ENCODE measurements around the gene N4BP2L2.

DNA sequence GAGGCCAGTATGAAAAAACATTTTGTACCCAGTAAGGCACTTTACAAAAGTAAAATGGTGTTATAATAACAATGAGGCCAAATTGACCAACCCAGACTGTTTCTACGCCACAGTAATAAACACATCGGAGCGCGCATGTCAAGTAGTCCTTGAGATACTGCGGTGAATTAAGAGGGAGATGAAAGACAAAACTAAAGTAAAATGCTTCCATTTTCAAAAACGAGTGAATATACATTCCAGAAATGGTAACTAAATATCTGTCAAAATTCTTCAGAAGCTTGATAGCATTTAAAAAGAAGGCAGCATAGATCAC is 129.6 kb downstream of the N4BP2L2 start:
- TF ChIP-seq, protein P1, sequence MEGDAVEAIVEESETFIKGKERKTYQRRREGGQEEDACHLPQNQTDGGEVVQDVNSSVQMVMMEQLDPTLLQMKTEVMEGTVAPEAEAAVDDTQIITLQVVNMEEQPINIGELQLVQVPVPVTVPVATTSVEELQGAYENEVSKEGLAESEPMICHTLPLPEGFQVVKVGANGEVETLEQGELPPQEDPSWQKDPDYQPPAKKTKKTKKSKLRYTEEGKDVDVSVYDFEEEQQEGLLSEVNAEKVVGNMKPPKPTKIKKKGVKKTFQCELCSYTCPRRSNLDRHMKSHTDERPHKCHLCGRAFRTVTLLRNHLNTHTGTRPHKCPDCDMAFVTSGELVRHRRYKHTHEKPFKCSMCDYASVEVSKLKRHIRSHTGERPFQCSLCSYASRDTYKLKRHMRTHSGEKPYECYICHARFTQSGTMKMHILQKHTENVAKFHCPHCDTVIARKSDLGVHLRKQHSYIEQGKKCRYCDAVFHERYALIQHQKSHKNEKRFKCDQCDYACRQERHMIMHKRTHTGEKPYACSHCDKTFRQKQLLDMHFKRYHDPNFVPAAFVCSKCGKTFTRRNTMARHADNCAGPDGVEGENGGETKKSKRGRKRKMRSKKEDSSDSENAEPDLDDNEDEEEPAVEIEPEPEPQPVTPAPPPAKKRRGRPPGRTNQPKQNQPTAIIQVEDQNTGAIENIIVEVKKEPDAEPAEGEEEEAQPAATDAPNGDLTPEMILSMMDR (IDR thresholded peaks at IDR 0.05 in 2 of 3, conservative IDR thresholded peaks at IDR 0.05 in 1 of 3; ENCODE audit: borderline replicate concordance in 1 of 3, insufficient read depth in 1 of 3, low read depth in 2 of 3, low read length in 2 of 3) = no peak
- TF ChIP-seq ZNF274 (IDR thresholded peaks at IDR 0.05; ENCODE audit: low read depth, low read length) (no peak), POLR2A (IDR thresholded peaks at IDR 0.05; ENCODE audit: borderline replicate concordance, extremely low read depth, insufficient read depth, insufficient read length) (no peak), FOSL1 (IDR thresholded peaks at IDR 0.05; ENCODE audit: low read depth) (no peak), POLR2AphosphoS5 (IDR thresholded peaks at IDR 0.05; ENCODE audit: low read depth, low read length) (no peak), EZH2 (IDR thresholded peaks at IDR 0.05) (no peak), SIN3A (IDR thresholded peaks at IDR 0.05; ENCODE audit: low read depth) (no peak), YY1 (IDR thresholded peaks at IDR 0.05; ENCODE audit: extremely low read depth, insufficient replicate concordance, low read depth, low read length) (no peak), RAD21 (IDR thresholded peaks at IDR 0.05; ENCODE audit: low read depth) (no peak), ZBTB33 (IDR thresholded peaks at IDR 0.05; ENCODE audit: extremely low read depth, insufficient replicate concordance, low read length) (no peak)
- TF ChIP-seq, protein P2, sequence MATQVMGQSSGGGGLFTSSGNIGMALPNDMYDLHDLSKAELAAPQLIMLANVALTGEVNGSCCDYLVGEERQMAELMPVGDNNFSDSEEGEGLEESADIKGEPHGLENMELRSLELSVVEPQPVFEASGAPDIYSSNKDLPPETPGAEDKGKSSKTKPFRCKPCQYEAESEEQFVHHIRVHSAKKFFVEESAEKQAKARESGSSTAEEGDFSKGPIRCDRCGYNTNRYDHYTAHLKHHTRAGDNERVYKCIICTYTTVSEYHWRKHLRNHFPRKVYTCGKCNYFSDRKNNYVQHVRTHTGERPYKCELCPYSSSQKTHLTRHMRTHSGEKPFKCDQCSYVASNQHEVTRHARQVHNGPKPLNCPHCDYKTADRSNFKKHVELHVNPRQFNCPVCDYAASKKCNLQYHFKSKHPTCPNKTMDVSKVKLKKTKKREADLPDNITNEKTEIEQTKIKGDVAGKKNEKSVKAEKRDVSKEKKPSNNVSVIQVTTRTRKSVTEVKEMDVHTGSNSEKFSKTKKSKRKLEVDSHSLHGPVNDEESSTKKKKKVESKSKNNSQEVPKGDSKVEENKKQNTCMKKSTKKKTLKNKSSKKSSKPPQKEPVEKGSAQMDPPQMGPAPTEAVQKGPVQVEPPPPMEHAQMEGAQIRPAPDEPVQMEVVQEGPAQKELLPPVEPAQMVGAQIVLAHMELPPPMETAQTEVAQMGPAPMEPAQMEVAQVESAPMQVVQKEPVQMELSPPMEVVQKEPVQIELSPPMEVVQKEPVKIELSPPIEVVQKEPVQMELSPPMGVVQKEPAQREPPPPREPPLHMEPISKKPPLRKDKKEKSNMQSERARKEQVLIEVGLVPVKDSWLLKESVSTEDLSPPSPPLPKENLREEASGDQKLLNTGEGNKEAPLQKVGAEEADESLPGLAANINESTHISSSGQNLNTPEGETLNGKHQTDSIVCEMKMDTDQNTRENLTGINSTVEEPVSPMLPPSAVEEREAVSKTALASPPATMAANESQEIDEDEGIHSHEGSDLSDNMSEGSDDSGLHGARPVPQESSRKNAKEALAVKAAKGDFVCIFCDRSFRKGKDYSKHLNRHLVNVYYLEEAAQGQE (IDR thresholded peaks at IDR 0.05; ENCODE audit: low read depth) = no peak

All from HCT116 (cell line).